ENCODE measurements around the gene EAF1. TPM values are rescaled to one million over a fixed set of nuclear protein-coding genes. Genes with fewer than 3 reads are reported as not detected.

EAF1 gene
- total and polyA plus RNA-seq, 2 donors (not counting 1 experiment from before 2014, with no cell fraction given), result 11.1 to 22.6 TPM

DNA sequence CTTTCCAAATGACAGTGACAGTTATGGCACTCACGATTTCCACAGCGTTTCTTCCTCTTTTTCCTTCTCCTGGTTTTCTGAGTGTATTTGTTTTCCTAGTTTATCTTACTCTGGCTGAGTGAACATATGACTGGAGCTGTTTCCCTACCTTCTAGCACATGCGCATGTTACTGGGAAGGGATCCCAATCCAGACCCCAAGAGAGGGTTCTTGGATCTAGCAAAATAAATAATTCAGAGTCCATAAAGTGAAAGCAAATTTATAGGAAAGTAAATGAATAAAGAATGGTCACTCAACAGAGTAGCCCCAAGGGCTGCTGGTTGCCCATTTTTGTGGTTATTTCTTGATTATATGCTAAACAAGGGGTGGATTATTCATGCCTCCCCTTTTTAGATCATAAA is 23.9 kb upstream of the EAF1 start:
- H3K36me3 ChIP-seq (ENCODE audit: control insufficient read depth, insufficient read depth, low read length), result no peaks in the 10 kb centered on the region
- H3K4me2 ChIP-seq (ENCODE audit: extremely low read depth, insufficient read depth, low read length), result no peak overlapping the region
- H3K9me3 ChIP-seq (ENCODE audit: control insufficient read depth, insufficient read depth, low read depth, low read length), result no peaks in the 10 kb centered on the region
- H3K27ac ChIP-seq (ENCODE audit: insufficient read depth, low read length), result no peak overlapping the region
- no peaks in the 10 kb centered on the region for H3K79me2 ChIP-seq (ENCODE audit: control insufficient read depth, insufficient read depth, low read length)
- H3K9ac ChIP-seq (ENCODE audit: insufficient read depth, low read length), result no peak overlapping the region
- H4K20me1 ChIP-seq (ENCODE audit: control insufficient read depth, extremely low read depth, insufficient read depth, low read length), result no peaks in the 10 kb centered on the region
- no peak overlapping the region for H3K4me3 ChIP-seq (replicated peaks in 1 of 4; ENCODE audit: control extremely low read depth in 1 of 4, insufficient read depth in 1 of 4, low read depth in 3 of 4, low read length in 4 of 4)
- H3K27me3 ChIP-seq (ENCODE audit: control insufficient read depth, insufficient read depth, low read length), result no peaks in the 10 kb centered on the region
- no peak for TF ChIP-seq EZH2 (IDR thresholded peaks at IDR 0.05; ENCODE audit: low read length, missing control alignments)
- TF ChIP-seq, protein P1, sequence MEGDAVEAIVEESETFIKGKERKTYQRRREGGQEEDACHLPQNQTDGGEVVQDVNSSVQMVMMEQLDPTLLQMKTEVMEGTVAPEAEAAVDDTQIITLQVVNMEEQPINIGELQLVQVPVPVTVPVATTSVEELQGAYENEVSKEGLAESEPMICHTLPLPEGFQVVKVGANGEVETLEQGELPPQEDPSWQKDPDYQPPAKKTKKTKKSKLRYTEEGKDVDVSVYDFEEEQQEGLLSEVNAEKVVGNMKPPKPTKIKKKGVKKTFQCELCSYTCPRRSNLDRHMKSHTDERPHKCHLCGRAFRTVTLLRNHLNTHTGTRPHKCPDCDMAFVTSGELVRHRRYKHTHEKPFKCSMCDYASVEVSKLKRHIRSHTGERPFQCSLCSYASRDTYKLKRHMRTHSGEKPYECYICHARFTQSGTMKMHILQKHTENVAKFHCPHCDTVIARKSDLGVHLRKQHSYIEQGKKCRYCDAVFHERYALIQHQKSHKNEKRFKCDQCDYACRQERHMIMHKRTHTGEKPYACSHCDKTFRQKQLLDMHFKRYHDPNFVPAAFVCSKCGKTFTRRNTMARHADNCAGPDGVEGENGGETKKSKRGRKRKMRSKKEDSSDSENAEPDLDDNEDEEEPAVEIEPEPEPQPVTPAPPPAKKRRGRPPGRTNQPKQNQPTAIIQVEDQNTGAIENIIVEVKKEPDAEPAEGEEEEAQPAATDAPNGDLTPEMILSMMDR (conservative IDR thresholded peaks at IDR 0.05 in 1 of 2, IDR thresholded peaks at IDR 0.05 in 1 of 2; ENCODE audit: low read depth in 1 of 2, low read length in 2 of 2), result no peak
- no peaks in the 10 kb centered on the region for H3K4me1 ChIP-seq (ENCODE audit: control insufficient read depth, extremely low read depth, insufficient read depth, low read length)
- DNase-seq (ENCODE audit: low read depth in 2 of 2), result no peak
- H2AFZ ChIP-seq (ENCODE audit: low read length), result no peak overlapping the region

GRCh38 chr3:15403965-15404364 is 23.4 kb upstream of the EAF1 start:
- H2AFZ ChIP-seq (ENCODE audit: low read length), result no peak overlapping the region
- H3K9me3 ChIP-seq (ENCODE audit: control insufficient read depth, insufficient read depth, low read depth, low read length), result no peaks in the 10 kb centered on the region
- H3K4me1 ChIP-seq (ENCODE audit: control insufficient read depth, extremely low read depth, insufficient read depth, low read length), result no peaks in the 10 kb centered on the region
- TF ChIP-seq EZH2 (IDR thresholded peaks at IDR 0.05; ENCODE audit: low read length, missing control alignments), result no peak
- TF ChIP-seq, protein P1 (conservative IDR thresholded peaks at IDR 0.05 in 1 of 2, IDR thresholded peaks at IDR 0.05 in 1 of 2; ENCODE audit: low read depth in 1 of 2, low read length in 2 of 2), result no peak
- no peak overlapping the region for H3K9ac ChIP-seq (ENCODE audit: insufficient read depth, low read length)
- no peaks in the 10 kb centered on the region for H3K36me3 ChIP-seq (ENCODE audit: control insufficient read depth, insufficient read depth, low read length)
- H3K27me3 ChIP-seq (ENCODE audit: control insufficient read depth, insufficient read depth, low read length), result no peaks in the 10 kb centered on the region
- no peak overlapping the region for H3K27ac ChIP-seq (ENCODE audit: insufficient read depth, low read length)
- no peaks in the 10 kb centered on the region for H3K79me2 ChIP-seq (ENCODE audit: control insufficient read depth, insufficient read depth, low read length)
- H4K20me1 ChIP-seq (ENCODE audit: control insufficient read depth, extremely low read depth, insufficient read depth, low read length), result no peaks in the 10 kb centered on the region
- H3K4me2 ChIP-seq (ENCODE audit: extremely low read depth, insufficient read depth, low read length), result no peak overlapping the region
- DNase-seq (ENCODE audit: low read depth in 2 of 2), result no peak
- H3K4me3 ChIP-seq (replicated peaks in 1 of 4; ENCODE audit: control extremely low read depth in 1 of 4, insufficient read depth in 1 of 4, low read depth in 3 of 4, low read length in 4 of 4), result no peak overlapping the region

- H3K79me2 ChIP-seq (ENCODE audit: control insufficient read depth, insufficient read depth, low read length), result no peaks in the 10 kb centered on the region
- no peaks in the 10 kb centered on the region for H3K4me1 ChIP-seq (ENCODE audit: control insufficient read depth, extremely low read depth, insufficient read depth, low read length)
- no peak for DNase-seq (ENCODE audit: low read depth in 2 of 2)
- no peaks in the 10 kb centered on the region for H4K20me1 ChIP-seq (ENCODE audit: control insufficient read depth, extremely low read depth, insufficient read depth, low read length)
- H3K9ac ChIP-seq (ENCODE audit: insufficient read depth, low read length), result no peak overlapping the region
- no peak for TF ChIP-seq EZH2 (IDR thresholded peaks at IDR 0.05; ENCODE audit: low read length, missing control alignments)
- TF ChIP-seq, protein P1 (conservative IDR thresholded peaks at IDR 0.05 in 1 of 2, IDR thresholded peaks at IDR 0.05 in 1 of 2; ENCODE audit: low read depth in 1 of 2, low read length in 2 of 2), result no peak
- H3K9me3 ChIP-seq (ENCODE audit: control insufficient read depth, insufficient read depth, low read depth, low read length), result no peaks in the 10 kb centered on the region
- H2AFZ ChIP-seq (ENCODE audit: low read length), result no peak overlapping the region
- no peaks in the 10 kb centered on the region for H3K36me3 ChIP-seq (ENCODE audit: control insufficient read depth, insufficient read depth, low read length)
- no peak overlapping the region for H3K27ac ChIP-seq (ENCODE audit: insufficient read depth, low read length)
- no peak overlapping the region for H3K4me3 ChIP-seq (replicated peaks in 1 of 4; ENCODE audit: control extremely low read depth in 1 of 4, insufficient read depth in 1 of 4, low read depth in 3 of 4, low read length in 4 of 4)
- no peaks in the 10 kb centered on the region for H3K27me3 ChIP-seq (ENCODE audit: control insufficient read depth, insufficient read depth, low read length)
- H3K4me2 ChIP-seq (ENCODE audit: extremely low read depth, insufficient read depth, low read length), result no peak overlapping the region
Measured at GRCh38 chr3:15404767-15405166, 22.6 kb upstream of the EAF1 start.
